Vagina (tissue), 2 donors: ENCODE results near the gene SNAPC5. TPM values are rescaled to one million over a fixed set of nuclear protein-coding genes. Genes with fewer than 3 reads are reported as not detected.
"Not testable (repeated sequence)": the region's sequence is repeated elsewhere in the genome, so short reads cannot be mapped to it uniquely, and the experiment has no call there.

Source experiments
- DNase-seq, 2 donors: peaks; one replicate each; pipeline ENCODE4 v3.0.0-alpha.2; 2017; ENCODE audit errors: extremely low spot score in 2 of 2
- H3K27ac ChIP-seq: fragments of 200-600 bp; sonication (generic); one replicate; pipeline ENCODE4 v1.5.1; 2019
- H3K27me3 ChIP-seq: fragments of 200-600 bp; sonication (generic); one replicate; pipeline ENCODE4 v1.5.1; 2019
- H3K36me3 ChIP-seq, 2 donors: fragments of 200-600 bp; sonication (generic); one replicate each; pipeline ENCODE4 v1.5.1; 2017 to 2019
- H3K4me1 ChIP-seq: fragments of 200-600 bp; sonication (generic); one replicate; pipeline ENCODE4 v1.5.1; 2019
- H3K4me3 ChIP-seq, 2 donors: fragments of 200-600 bp; sonication (generic); 1 replicate in 1 of 2; 2 replicates in 1 of 2; pipeline ENCODE4 v1.5.1; 2016 to 2019
- H3K9me3 ChIP-seq: fragments of 200-600 bp; sonication (generic); one replicate; pipeline ENCODE4 v1.5.1; 2019
- CTCF ChIP-seq, 3 experiments: fragments of 450-650 bp in 2 of 3; fragments of 200-600 bp in 1 of 3; sonication (generic) in 1 of 3; IDR thresholded peaks; one replicate each; pipeline ENCODE4 v1.5.1; 2017 to 2019; ENCODE audit warnings: antibody characterized with exemption in 3 of 3, mild to moderate bottlenecking in 2 of 3, moderate library complexity in 2 of 3
- POLR2A ChIP-seq, 2 donors: fragments of 450-650 bp; IDR thresholded peaks; one replicate each; pipeline ENCODE4 v1.6.1; 2017; ENCODE audit warnings: antibody characterized with exemption in 2 of 2, mild to moderate bottlenecking in 2 of 2, moderate library complexity in 2 of 2
- POLR2AphosphoS5 ChIP-seq, 2 donors: sonication (generic); formaldehyde crosslinking; IDR thresholded peaks; one replicate each; pipeline ENCODE4 v1.9.0; 2017; ENCODE audit warnings: antibody characterized with exemption in 2 of 2, mild to moderate bottlenecking in 2 of 2, low read depth in 1 of 2; ENCODE audit not compliant: insufficient read depth in 1 of 2
- intact Hi-C: fragments of 100-400 bp; cut with DNase I; formaldehyde crosslinking; loops from one replicate; pipeline ENCODE4 v1.15.1; 2023
- total RNA-seq: library from RNA; depleted of rRNA; stranded (reverse); fragments of >200 nt; gene quantifications from one replicate; pipeline ENCODE4 v1.2.3, GENCODE V29; 2016

Gene SNAPC5
- total RNA-seq, 1 donor from 2014 or later, result 27.0 TPM

DNA sequence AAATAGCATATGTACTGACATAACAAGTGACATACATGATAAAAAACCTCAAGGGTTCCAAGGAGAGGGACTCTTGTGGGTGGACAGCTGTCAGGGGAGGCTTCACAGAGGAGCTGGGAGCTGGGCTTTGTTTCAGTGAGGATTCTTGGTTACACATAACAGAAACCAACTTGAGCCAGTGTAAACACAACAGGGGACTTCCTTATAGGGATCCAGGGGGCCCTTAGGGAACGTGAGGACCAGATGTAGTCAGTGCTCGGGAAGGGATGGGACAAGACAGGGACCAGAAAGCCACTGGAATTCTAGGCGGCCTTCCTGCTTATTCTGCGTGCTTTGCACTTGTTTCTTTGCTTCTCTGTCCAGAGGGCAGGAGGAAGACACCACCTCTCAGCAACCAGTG lies 34.9 kb downstream of the SNAPC5 start:
- no peaks in the 10 kb centered on the region for H3K27me3 ChIP-seq
- no peaks in the 10 kb centered on the region for H3K4me1 ChIP-seq
- no peaks in the 10 kb centered on the region for H3K9me3 ChIP-seq
- no peak overlapping the region for H3K27ac ChIP-seq
- H3K36me3 ChIP-seq, result no peaks in the 10 kb centered on the region
- no peak for DNase-seq
- intact Hi-C loops, result no loop called here
- TF ChIP-seq POLR2AphosphoS5 (IDR thresholded peaks at IDR 0.05; ENCODE audit: insufficient read depth in 1 of 2, low read depth in 1 of 2), result no peak
- no peak overlapping the region for H3K4me3 ChIP-seq

DNA sequence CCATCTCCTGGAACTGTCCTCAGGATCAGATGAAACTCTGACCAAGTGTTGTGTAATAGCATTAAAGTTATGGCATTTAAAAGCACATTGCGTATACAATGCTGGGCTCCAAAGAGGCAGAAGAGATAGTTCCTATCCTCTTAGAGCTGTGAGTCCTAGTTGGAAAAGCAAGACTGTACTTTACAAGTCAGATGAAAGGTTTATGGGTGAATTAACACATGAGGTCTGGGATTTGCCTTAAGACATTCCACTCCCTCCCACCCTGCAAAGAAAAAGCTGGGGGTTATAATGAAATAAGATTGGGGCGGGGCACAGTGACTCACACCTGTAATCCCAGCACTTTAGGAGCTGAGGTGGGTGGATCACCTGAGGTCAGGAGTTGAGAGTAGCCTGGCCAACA lies 35.6 kb downstream of the SNAPC5 start:
- intact Hi-C loops, result no loop called here
- H3K27me3 ChIP-seq, result no peaks in the 10 kb centered on the region
- no peak overlapping the region for H3K27ac ChIP-seq
- DNase-seq, result no peak
- no peaks in the 10 kb centered on the region for H3K9me3 ChIP-seq
- H3K36me3 ChIP-seq, result no peaks in the 10 kb centered on the region
- TF ChIP-seq POLR2A (IDR thresholded peaks at IDR 0.05), result no peak
- no peak for TF ChIP-seq CTCF (IDR thresholded peaks at IDR 0.05)
- TF ChIP-seq POLR2AphosphoS5 (IDR thresholded peaks at IDR 0.05; ENCODE audit: insufficient read depth in 1 of 2, low read depth in 1 of 2), result no peak
- H3K4me3 ChIP-seq, result no peak overlapping the region
- H3K4me1 ChIP-seq, result no peaks in the 10 kb centered on the region

DNA sequence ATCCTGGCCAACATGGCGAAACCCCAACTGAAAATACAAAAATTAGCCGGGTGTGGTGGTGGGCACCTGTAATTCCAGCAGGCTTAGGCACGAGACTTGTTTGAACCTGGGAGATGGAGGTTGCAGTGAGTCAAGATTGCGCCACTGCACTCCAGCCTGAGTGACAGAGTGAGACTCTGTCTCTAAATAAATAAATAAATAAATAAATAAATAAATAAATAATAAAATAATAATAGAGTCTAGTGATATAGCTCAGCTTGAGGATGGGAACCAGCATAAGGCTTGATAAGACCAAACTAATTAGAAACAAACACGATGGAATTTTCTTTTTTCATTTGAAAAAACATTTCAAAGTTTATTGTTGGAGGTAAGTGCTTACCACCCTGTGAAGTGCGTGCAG lies 36.3 kb downstream of the SNAPC5 start:
- H3K9me3 ChIP-seq, H3K27me3 ChIP-seq, H3K36me3 ChIP-seq, H3K4me3 ChIP-seq, intact Hi-C loops, H3K4me1 ChIP-seq, H3K27ac ChIP-seq, DNase-seq: not testable (repeated sequence)

DNA sequence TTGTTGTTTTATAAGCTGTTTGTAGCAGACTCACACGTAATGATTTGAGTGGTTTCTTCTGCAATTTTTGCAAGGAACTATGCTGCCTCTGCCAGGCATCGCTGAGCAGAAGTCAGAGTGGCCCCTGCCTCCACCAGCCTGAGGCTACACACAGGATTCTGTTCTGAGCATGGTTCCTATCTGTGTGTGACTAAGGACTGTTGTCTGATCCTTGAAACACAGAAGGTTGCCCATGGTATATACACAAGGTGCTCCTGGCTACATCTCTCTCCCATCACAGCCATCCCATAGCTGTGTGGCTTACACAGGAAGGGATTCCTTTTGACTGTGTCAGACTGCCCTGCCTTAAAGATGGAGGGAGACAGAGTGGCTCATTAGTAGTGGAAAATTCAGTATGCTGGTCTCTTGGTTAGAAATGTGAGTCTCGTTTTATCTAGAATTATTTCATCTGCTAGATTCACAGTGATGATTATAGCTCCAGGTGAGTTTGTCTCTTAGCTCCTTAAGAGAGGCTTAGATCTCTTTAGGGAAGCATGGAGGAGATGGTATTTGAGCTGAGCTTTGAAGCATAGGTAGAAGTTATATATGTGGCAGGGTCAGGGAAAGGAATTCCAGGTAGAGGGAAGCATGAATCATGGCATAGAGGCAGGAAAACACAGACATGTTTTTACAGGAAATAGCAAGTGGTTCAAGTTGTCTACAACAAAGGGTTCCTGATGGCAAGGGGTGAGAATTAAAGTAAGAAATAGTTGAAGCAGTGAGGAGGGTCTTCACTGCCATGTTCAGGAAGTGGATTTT lies 37.5 kb downstream of the SNAPC5 start:
- Histone ChIP-seq H3K9me3 (no peaks in the 10 kb centered on the region), H3K4me1 (no peaks in the 10 kb centered on the region), H3K27ac (no peak overlapping the region), H3K36me3 (no peaks in the 10 kb centered on the region), H3K27me3 (no peaks in the 10 kb centered on the region), H3K4me3 (no peak overlapping the region)
- TF ChIP-seq CTCF (IDR thresholded peaks at IDR 0.05) (no peak), POLR2A (IDR thresholded peaks at IDR 0.05) (no peak), POLR2AphosphoS5 (IDR thresholded peaks at IDR 0.05; ENCODE audit: insufficient read depth in 1 of 2, low read depth in 1 of 2) (no peak)
- intact Hi-C loops, result no loop called here
- DNase-seq, result no peak

DNA sequence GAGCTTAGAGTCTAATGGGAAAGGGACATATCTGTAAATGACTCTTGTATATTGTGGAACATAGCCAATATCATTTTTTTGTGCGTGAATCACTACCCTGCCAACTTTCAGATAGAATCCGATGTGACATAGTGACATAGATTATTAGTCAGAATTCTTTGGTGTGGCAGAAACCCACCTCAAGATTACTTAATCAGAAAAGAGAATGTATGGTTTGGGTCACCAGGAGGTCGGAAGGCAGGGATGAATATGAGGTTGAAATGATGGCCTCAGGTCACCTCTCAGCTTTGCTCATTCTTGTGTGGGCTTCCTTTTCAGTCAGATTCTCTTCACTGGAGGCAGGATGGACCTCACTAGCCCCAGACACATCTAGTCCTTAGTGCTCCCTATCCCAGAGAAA lies 41.4 kb downstream of the SNAPC5 start:
- Histone ChIP-seq H3K4me1 (no peaks in the 10 kb centered on the region), H3K27me3 (no peaks in the 10 kb centered on the region), H3K4me3 (no peak overlapping the region), H3K27ac (no peak overlapping the region), H3K9me3 (no peaks in the 10 kb centered on the region), H3K36me3 (no peaks in the 10 kb centered on the region)
- TF ChIP-seq CTCF (IDR thresholded peaks at IDR 0.05) (no peak), POLR2AphosphoS5 (IDR thresholded peaks at IDR 0.05; ENCODE audit: insufficient read depth in 1 of 2, low read depth in 1 of 2) (no peak), POLR2A (IDR thresholded peaks at IDR 0.05) (no peak)
- DNase-seq, result no peak
- intact Hi-C loops, result no loop called here

DNA sequence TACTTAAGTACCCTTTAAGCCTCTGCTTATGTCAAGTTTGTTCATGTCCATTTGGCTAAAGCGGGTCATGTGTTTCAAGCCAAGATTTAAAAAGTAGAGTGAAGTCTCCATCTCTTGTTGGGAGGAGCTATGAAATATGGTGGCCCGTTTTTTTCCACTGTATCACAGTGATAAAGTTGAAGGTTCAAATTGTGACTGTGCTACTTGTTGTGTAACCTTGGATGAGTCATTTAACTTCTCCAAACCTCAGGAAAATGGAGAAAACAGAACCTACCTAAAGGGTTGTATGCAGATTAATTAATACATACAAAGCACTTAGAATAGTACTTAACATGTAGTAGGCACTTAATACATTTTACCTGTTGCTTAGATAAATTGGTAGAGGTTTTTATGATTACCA lies 43.4 kb downstream of the SNAPC5 start:
- TF ChIP-seq POLR2A (IDR thresholded peaks at IDR 0.05), result no peak
- TF ChIP-seq CTCF (IDR thresholded peaks at IDR 0.05), result no peak
- TF ChIP-seq POLR2AphosphoS5 (IDR thresholded peaks at IDR 0.05; ENCODE audit: insufficient read depth in 1 of 2, low read depth in 1 of 2), result no peak
- H3K9me3 ChIP-seq, result no peaks in the 10 kb centered on the region
- no peak overlapping the region for H3K27ac ChIP-seq
- H3K27me3 ChIP-seq, result no peaks in the 10 kb centered on the region
- H3K4me3 ChIP-seq, result no peak overlapping the region
- intact Hi-C loops, result no loop called here
- no peak for DNase-seq
- no peaks in the 10 kb centered on the region for H3K36me3 ChIP-seq
- no peaks in the 10 kb centered on the region for H3K4me1 ChIP-seq
